ENCODE data around the gene YWHAQ. TPM values are rescaled to one million over a fixed set of nuclear protein-coding genes. Genes with fewer than 3 reads are reported as not detected.
A peak's percentile ranks its signal among the peaks of the same experiment; 100 is the strongest.

YWHAQ gene
- total and polyA plus RNA-seq, 9 of the 15 experiments (the other 6 are each of a cell fraction or from before 2014, with no cell fraction given): 63.1 to 359 (median 203) TPM

DNA sequence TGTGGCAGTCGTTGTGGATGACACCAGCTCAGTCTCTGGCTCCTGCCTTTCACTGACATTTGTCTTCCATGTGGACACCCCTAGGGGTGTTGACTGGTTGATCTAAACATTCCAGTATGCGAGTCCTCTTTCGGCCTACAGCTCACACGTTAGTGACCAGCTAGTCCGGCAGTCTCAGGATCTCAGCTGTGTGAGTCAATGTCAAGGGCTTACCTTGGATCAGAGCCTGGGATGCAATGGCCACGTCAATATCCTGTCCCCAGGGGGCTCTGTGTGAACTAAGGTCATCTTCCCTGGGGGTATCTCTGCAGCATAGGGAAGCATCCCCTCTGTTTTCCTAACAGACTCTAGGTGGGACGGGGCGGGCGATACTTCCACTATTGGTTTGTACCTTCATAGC, 35.1 kb upstream of the YWHAQ start:
- no peaks in the 10 kb centered on the region for H3K36me3 ChIP-seq (ENCODE audit: control insufficient read depth, insufficient read depth, low read length)
- ATAC-seq (no peak; the same call in 1 of the 3 replicates), DNase-seq (ENCODE audit: extremely low read depth in 1 of 4, low spot score in 3 of 4) (no peak), FAIRE-seq (no peak)
- in situ Hi-C loops (cut with MboI) (no loop called here), intact Hi-C loops (cut with micrococcal nuclease) (no loop called here)
- CTCF ChIA-PET (ENCODE audit: low intra/inter-chr PET ratio): no interaction called here
- TF ChIP-seq SIN3B (IDR thresholded peaks at IDR 0.05; ENCODE audit: low read depth): no peak
- 0 out of 2 replicates have a peak, but pooled peaks have one; percentile 32 for TF ChIP-seq FOXK1 (CRISPR knock-in tag; IDR thresholded peaks at IDR 0.05; ENCODE audit: borderline replicate concordance)
- H4K20me1 ChIP-seq (replicated peaks; ENCODE audit: control insufficient read depth, insufficient read depth, low read length): no peaks in the 10 kb centered on the region
- no peaks in the 10 kb centered on the region for H3K9me3 ChIP-seq (replicated peaks; ENCODE audit: control insufficient read depth, insufficient read depth, low read depth, low read length)
- H3K27me3 ChIP-seq (ENCODE audit: control insufficient read depth in 2 of 2, insufficient read depth in 2 of 2, low read length in 2 of 2): peaks cover 9 to 11% of the 10 kb centered on the region in 2 experiments; a peak in 3 of 5 replicates
- H2AFZ ChIP-seq (ENCODE audit: low read depth, low read length): no peak overlapping the region
- H3K4me1 ChIP-seq (replicated peaks in 1 of 2; ENCODE audit: control insufficient read depth in 2 of 2, insufficient read depth in 2 of 2, low read length in 2 of 2): no peaks in the 10 kb centered on the region; a peak in 1 of 5 replicates
- no TSS peak for BruUV-seq (replicated peaks)
- peak overlapping the region in 1 of 2 experiments; percentile 7; a peak in 1 of 4 replicates for H3K9ac ChIP-seq (ENCODE audit: insufficient read depth in 1 of 2, low read depth in 2 of 2, low read length in 2 of 2)
- no peak overlapping the region for H3K4me2 ChIP-seq (ENCODE audit: insufficient read depth, low read length)
- WGBS (ENCODE audit: insufficient coverage, low coverage, missing lambda C conversion rate): 43% methylated on average over 8 of the region's 9 CpGs
- H3K27ac ChIP-seq (ENCODE audit: extremely low read depth, low read depth, low read length): no peak overlapping the region
- H3K4me3 ChIP-seq: no peak overlapping the region
- H3K9me1 ChIP-seq (ENCODE audit: control insufficient read depth, insufficient read depth, low read length): no peaks in the 10 kb centered on the region
- POLR2A ChIA-PET: interaction anchor here (1.4 kb wide), 1 partner anchor 11 kb away, joined by 8 read pairs; no protein-coding TSS in a partner anchor
- H3K79me2 ChIP-seq (ENCODE audit: control insufficient read depth, insufficient read depth, low read length): no peaks in the 10 kb centered on the region

DNA sequence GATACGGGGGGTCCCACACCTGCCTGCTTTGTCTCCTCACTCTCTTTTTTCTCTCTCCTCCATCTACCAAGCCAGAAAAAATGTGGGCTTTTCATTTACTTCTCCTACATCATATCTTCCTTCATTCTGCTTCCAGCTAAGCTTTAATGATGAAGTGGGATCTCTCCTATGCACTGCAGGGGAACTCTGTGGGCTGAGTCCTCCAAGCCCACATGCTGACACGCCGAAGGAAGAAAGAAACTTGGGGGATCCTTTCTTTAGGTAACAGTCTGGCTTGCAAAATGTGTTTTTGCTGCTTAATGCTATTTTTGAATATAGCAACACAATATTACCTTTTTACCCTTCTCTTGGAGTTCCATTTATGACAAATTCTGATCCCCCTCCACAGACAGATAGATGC, 33.6 kb upstream of the YWHAQ start:
- intact Hi-C loops (cut with micrococcal nuclease) (no loop called here), in situ Hi-C loops (cut with MboI) (no loop called here)
- FAIRE-seq (no peak), ATAC-seq (no peak), DNase-seq (ENCODE audit: extremely low read depth in 1 of 4, low spot score in 3 of 4) (no peak)
- H3K9me3 ChIP-seq (replicated peaks; ENCODE audit: control insufficient read depth, insufficient read depth, low read depth, low read length): no peaks in the 10 kb centered on the region
- ChIA-PET CTCF (ENCODE audit: low intra/inter-chr PET ratio) (no interaction called here), POLR2A (interaction anchor here (0.7 kb wide), 1 partner anchor 88 kb away, joined by 3 read pairs; no protein-coding TSS in a partner anchor)
- 23% methylated on average over 3 of the region's 3 CpGs for WGBS (ENCODE audit: insufficient coverage, low coverage, missing lambda C conversion rate)
- no TSS peak for BruUV-seq (replicated peaks)
- H3K9me1 ChIP-seq (ENCODE audit: control insufficient read depth, insufficient read depth, low read length): no peaks in the 10 kb centered on the region
- no peaks in the 10 kb centered on the region for H3K79me2 ChIP-seq (ENCODE audit: control insufficient read depth, insufficient read depth, low read length)
- H3K4me2 ChIP-seq (ENCODE audit: insufficient read depth, low read length): no peak overlapping the region
- H3K36me3 ChIP-seq (ENCODE audit: control insufficient read depth, insufficient read depth, low read length): no peaks in the 10 kb centered on the region
- H3K27ac ChIP-seq (ENCODE audit: extremely low read depth, low read depth, low read length): no peak overlapping the region
- H3K9ac ChIP-seq (ENCODE audit: insufficient read depth in 1 of 2, low read depth in 2 of 2, low read length in 2 of 2): no peak overlapping the region
- no peak overlapping the region for H3K4me3 ChIP-seq
- no peaks in the 10 kb centered on the region for H4K20me1 ChIP-seq (replicated peaks; ENCODE audit: control insufficient read depth, insufficient read depth, low read length)
- H3K27me3 ChIP-seq (ENCODE audit: control insufficient read depth in 2 of 2, insufficient read depth in 2 of 2, low read length in 2 of 2): peaks cover 11 to 17% of the 10 kb centered on the region in 2 experiments; a peak in 3 of 5 replicates
- no peaks in the 10 kb centered on the region; a peak in 1 of 5 replicates for H3K4me1 ChIP-seq (replicated peaks in 1 of 2; ENCODE audit: control insufficient read depth in 2 of 2, insufficient read depth in 2 of 2, low read length in 2 of 2)
- H2AFZ ChIP-seq (ENCODE audit: low read depth, low read length): no peak overlapping the region
- no peak for TF ChIP-seq MYC (IDR thresholded peaks at IDR 0.05; ENCODE audit: low read depth, low read length)
- TF ChIP-seq MYC (CRISPR knock-in tag; IDR thresholded peaks at IDR 0.05; ENCODE audit: borderline replicate concordance, low read depth): no peak
- no peak for TF ChIP-seq NFIC (IDR thresholded peaks at IDR 0.05)
- no peak for TF ChIP-seq CBFA2T3 (IDR thresholded peaks at IDR 0.05)
- TF ChIP-seq ZNF41 (CRISPR knock-in tag; conservative IDR thresholded peaks at IDR 0.05): no peak
- no peak for TF ChIP-seq KDM4B (IDR thresholded peaks at IDR 0.05; ENCODE audit: borderline replicate concordance in 2 of 2, low read depth in 1 of 2)
- no peak for TF ChIP-seq PHB (CRISPR knock-in tag; IDR thresholded peaks at IDR 0.05)
- TF ChIP-seq POLR2AphosphoS5 (IDR thresholded peaks at IDR 0.05; ENCODE audit: control insufficient read depth, insufficient read depth, low read depth, low read length): no peak
- TF ChIP-seq, protein P1, sequence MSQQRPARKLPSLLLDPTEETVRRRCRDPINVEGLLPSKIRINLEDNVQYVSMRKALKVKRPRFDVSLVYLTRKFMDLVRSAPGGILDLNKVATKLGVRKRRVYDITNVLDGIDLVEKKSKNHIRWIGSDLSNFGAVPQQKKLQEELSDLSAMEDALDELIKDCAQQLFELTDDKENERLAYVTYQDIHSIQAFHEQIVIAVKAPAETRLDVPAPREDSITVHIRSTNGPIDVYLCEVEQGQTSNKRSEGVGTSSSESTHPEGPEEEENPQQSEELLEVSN (IDR thresholded peaks at IDR 0.05; ENCODE audit: borderline replicate concordance in 1 of 2, extremely low read depth in 1 of 2, insufficient read depth in 1 of 2, insufficient read length in 1 of 2, low read depth in 1 of 2, low read length in 1 of 2, poor library complexity in 1 of 2, severe bottlenecking in 1 of 2): no peak
- TF ChIP-seq ZC3H8 (IDR thresholded peaks at IDR 0.05): no peak
- TF ChIP-seq ZC3H4 (CRISPR knock-in tag; IDR thresholded peaks at IDR 0.05; ENCODE audit: borderline replicate concordance): no peak
- TF ChIP-seq ZNF165 (CRISPR knock-in tag; IDR thresholded peaks at IDR 0.05; ENCODE audit: borderline replicate concordance): no peak
- no peak for TF ChIP-seq ZNF175 (CRISPR knock-in tag; IDR thresholded peaks at IDR 0.05; ENCODE audit: low read depth)

Measured in K562 (cell line).